Calu3 (cell line): ENCODE measurements around the gene NEO1. TPM values are rescaled to one million over a fixed set of nuclear protein-coding genes. Genes with fewer than 3 reads are reported as not detected.

ENCODE experiments used
- BruUV-seq: library from RNA; stranded (reverse); fragments of 400-500 nt; replicated peaks from 2 replicates; lab custom pipeline; 2021; lab: Mats Ljungman, UMichigan
- CTCF ChIA-PET: fragments of 300-600 bp; sonication (Branson Sonifier 250); formaldehyde crosslinking; loops from one replicate; lab custom pipeline; 2022; ENCODE audit warnings: antibody characterized with exemption; lab: Charles Lee
- DNase-seq: peaks from one replicate; pipeline ENCODE4 v3.0.0; 2022
- H3K27ac Mint-ChIP-seq: one replicate; pipeline ENCODE4 v1.8.0; 2022; ENCODE audit warnings: mixed read lengths; ENCODE audit not compliant: unreplicated experiment
- H3K27me3 Mint-ChIP-seq: one replicate; pipeline ENCODE4 v1.8.0; 2022; ENCODE audit warnings: mixed read lengths; ENCODE audit not compliant: unreplicated experiment
- H3K36me3 Mint-ChIP-seq: one replicate; pipeline ENCODE4 v1.8.0; 2022; ENCODE audit warnings: mild to moderate bottlenecking, moderate library complexity, mixed read lengths; ENCODE audit not compliant: insufficient read depth, unreplicated experiment
- H3K4me1 Mint-ChIP-seq: one replicate; pipeline ENCODE4 v1.8.0; 2022; ENCODE audit warnings: mild to moderate bottlenecking, low read depth, mixed read lengths; ENCODE audit not compliant: unreplicated experiment
- H3K4me3 Mint-ChIP-seq: one replicate; pipeline ENCODE4 v1.8.0; 2022; ENCODE audit warnings: mild to moderate bottlenecking, low read depth, moderate library complexity, mixed read lengths; ENCODE audit not compliant: unreplicated experiment
- H3K9me3 Mint-ChIP-seq: one replicate; pipeline ENCODE4 v1.8.0; 2022; ENCODE audit warnings: low read depth, mixed read lengths; ENCODE audit not compliant: unreplicated experiment
- CTCF ChIP-seq: fragments of 200-600 bp; IDR thresholded peaks from one replicate; pipeline ENCODE4 v1.8.0; 2022; ENCODE audit warnings: antibody characterized with exemption; ENCODE audit not compliant: unreplicated experiment
- intact Hi-C: fragments of 100-400 bp; cut with micrococcal nuclease; formaldehyde crosslinking; loops from one replicate; pipeline ENCODE4 v1.10.0; 2022; ENCODE audit not compliant: unreplicated experiment
- total RNA-seq: library from RNA; stranded (reverse); gene quantifications from 2 replicates; pipeline ENCODE4 v1.2.3, GENCODE V29; 2022

The NEO1 gene
- total RNA-seq, 1 experiment from 2014 or later = 20.4 TPM

GRCh38 chr15:73142802-73143762 is 90.8 kb downstream of the NEO1 start:
- no peak for TF ChIP-seq CTCF
- intact Hi-C loops = no loop called here
- H3K4me1 Mint-ChIP-seq = peaks cover 27% of the 10 kb centered on the region
- peak overlapping the region; percentile 2 for H3K4me3 Mint-ChIP-seq
- no peaks in the 10 kb centered on the region for H3K36me3 Mint-ChIP-seq
- no TSS peak for BruUV-seq
- CTCF ChIA-PET = interaction anchor here (0.7 to 1.1 kb wide), 2 partner anchors 98 to 414 kb away, joined by 3 to 4 read pairs; no protein-coding TSS in a partner anchor
- H3K27me3 Mint-ChIP-seq = no peaks in the 10 kb centered on the region
- no peaks in the 10 kb centered on the region for H3K9me3 Mint-ChIP-seq
- no peak for DNase-seq
- no peak overlapping the region for H3K27ac Mint-ChIP-seq

GRCh38 chr15:73143763-73144155 is 91.5 kb downstream of the NEO1 start:
- DNase-seq = no peak
- no peak overlapping the region for H3K4me3 Mint-ChIP-seq
- intact Hi-C loops = no loop called here
- BruUV-seq = no TSS peak
- peaks cover 27% of the 10 kb centered on the region for H3K4me1 Mint-ChIP-seq
- H3K27ac Mint-ChIP-seq = no peak overlapping the region
- no peaks in the 10 kb centered on the region for H3K27me3 Mint-ChIP-seq
- no peak for TF ChIP-seq CTCF
- no peaks in the 10 kb centered on the region for H3K36me3 Mint-ChIP-seq
- H3K9me3 Mint-ChIP-seq = no peaks in the 10 kb centered on the region
- CTCF ChIA-PET = no interaction called here

- H3K4me1 Mint-ChIP-seq = peaks cover 24% of the 10 kb centered on the region
- no peak overlapping the region for H3K27ac Mint-ChIP-seq
- no peak overlapping the region for H3K4me3 Mint-ChIP-seq
- H3K36me3 Mint-ChIP-seq = no peaks in the 10 kb centered on the region
- TF ChIP-seq CTCF = no peak
- BruUV-seq = no TSS peak
- H3K9me3 Mint-ChIP-seq = no peaks in the 10 kb centered on the region
- intact Hi-C loops = no loop called here
- CTCF ChIA-PET = no interaction called here
- no peak for DNase-seq
- H3K27me3 Mint-ChIP-seq = no peaks in the 10 kb centered on the region
Measured at GRCh38 chr15:73146419-73146818, 94.2 kb downstream of the NEO1 start.

GRCh38 chr15:73150831-73151230 is 98.6 kb downstream of the NEO1 start:
- Mint-ChIP-seq H3K36me3 (no peaks in the 10 kb centered on the region), H3K27me3 (no peaks in the 10 kb centered on the region), H3K4me3 (no peak overlapping the region), H3K4me1 (no peaks in the 10 kb centered on the region), H3K9me3 (peaks cover 4% of the 10 kb centered on the region), H3K27ac (no peak overlapping the region)
- CTCF ChIA-PET = no interaction called here
- BruUV-seq = no TSS peak
- TF ChIP-seq CTCF = no peak
- DNase-seq = no peak
- intact Hi-C loops = no loop called here
